ENCODE data around the gene KLF11.
"Not testable (repeated sequence)": the region's sequence is repeated elsewhere in the genome, so short reads cannot be mapped to it uniquely, and the experiment has no call there.

Gene KLF11

DNA sequence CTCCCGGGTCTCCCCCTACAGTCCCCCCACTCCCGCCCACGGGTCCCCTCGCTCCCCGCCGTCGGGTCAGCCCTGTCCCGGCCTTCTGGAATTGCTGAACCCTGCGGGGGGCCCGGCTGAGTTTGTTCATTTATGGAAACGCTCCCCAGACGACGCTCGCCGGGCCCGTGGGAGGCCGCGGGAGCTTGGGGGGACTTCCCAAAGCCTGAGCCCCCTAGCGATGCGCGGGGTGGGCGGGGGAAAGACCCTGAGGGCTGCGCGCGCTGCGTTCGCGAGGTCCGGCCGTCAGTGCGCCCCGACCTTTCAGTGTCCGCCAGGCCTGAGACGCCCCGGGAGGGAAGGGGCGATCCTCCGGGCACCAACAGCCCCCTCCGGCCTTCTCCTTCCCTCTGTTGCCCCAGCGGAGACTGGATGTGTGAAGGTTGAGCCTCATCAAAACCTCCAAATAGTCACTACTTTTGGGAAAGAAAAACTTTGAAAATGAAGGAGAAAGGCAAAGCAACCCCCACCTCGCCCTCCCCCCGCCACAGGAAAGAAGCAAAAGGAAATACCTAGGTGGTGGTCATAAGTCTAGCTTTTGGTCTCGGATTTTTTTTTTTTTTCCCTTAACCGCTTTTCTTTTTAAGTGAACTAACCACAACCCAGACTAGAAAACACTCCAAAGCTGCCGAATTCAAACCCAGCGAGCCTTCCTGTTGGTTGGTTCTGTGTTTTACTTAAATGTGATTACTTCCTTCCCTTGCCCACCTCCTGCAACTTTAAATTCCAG, 37.4 kb downstream of the KLF11 start:
- no peak for DNase-seq (ENCODE audit: low read depth in 1 of 2, low spot score in 1 of 2)

DNA sequence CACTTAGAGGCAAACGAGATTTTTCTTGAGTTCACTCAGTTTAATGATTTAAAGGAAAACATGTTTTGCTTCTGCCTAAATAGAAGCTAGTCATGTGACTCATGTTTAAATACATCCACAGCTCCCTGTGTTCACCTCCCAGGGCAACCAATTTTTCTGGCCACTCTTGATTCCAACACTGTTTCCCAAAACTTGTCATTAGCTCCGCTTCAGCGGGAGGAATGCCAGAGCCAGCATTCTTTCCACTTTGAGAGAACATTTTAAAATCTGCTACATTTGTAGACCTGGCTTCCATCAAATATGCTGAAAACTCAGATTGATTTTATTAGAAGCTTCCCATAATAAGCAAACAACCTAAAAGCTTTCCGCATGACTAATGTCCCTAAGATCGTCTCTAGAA, 39.7 kb downstream of the KLF11 start:
- no peak for DNase-seq (ENCODE audit: low read depth in 1 of 2, low spot score in 1 of 2)

DNA sequence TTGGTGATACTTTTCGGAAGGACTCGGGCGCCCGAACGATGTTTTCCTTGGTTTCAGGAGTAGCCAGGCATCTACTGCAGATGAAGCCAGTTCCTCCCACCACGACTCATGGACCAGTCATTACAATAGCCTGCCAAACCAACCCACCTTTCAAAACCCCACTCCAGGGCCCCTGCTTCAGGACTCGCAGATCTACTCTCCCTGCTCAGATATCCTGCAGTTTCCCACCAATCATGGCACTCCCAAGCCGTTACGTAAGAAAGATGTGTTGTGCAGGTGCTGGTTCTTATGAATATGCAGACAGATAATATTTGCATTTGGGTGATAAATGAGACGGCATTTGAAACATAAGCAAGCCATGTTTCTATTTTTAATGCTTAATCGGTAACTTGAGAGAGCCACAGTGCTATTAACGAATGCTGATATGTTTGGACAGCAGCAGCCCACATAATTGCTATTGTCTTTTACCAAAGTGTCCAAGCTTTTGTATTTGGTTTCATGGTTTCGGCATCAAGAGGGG, 40.4 kb downstream of the KLF11 start:
- no peak for DNase-seq (ENCODE audit: low read depth in 1 of 2, low spot score in 1 of 2)

DNA sequence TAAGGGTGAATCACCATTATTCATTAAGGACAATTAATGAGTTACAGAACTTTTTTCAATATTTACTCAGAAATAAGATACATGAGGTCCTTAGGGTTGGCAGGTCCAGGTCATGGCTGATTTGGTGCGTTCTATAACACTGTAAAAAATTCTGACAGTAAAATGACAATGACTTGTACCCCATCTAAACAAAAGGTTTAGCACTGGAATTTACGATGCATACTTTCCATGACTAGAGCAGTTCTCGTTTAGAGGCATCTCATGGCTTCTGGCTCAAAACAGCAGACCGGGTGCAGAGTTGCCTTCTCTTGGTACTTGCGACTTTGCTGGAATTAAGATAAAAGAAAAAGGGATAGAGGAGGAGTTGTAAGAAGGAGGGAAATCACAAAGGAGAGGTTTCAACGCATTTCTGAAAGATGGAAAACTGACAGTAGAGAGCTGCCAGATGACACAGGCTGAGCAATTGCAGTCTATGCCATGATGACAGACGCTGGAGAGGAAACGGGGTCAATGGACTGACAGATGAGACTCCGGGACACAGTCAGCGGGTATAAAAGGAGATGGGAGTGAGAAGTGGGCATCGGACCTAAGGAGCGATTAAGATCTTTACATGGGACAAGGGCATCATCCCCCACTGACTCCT, 41.0 kb downstream of the KLF11 start:
- DNase-seq (ENCODE audit: low read depth in 1 of 2, low spot score in 1 of 2): no peak

DNA sequence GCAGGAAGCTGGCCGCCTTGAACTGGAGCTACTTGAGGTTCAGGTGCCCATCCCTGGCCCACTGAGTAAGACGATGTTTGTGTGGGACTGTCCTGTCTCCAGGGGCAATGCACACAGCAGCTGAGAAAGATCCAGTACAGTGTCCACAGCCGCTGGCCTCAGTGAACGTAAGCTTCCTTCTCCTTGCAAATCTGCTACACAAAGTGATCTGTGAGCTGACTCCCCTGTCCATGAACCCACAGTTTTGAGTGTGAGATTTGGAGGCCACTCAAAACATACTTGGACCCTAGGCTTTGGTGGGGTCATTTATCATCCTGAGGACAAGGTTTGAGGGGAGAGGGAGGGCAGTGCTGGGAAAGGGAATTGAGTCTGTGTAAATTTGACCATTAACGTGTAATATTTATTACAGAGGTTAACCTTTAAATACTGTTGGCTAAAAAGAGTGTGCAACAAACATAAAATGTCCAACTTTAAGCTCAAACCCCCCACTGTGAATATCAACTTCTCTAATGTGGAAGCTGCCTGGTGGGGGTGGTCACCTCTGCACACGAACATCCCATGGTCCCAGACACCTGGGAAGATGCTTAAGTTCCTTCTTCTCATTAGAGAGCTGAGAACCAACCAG, 41.8 kb downstream of the KLF11 start:
- DNase-seq (ENCODE audit: low read depth in 1 of 2, low spot score in 1 of 2): no peak

DNA sequence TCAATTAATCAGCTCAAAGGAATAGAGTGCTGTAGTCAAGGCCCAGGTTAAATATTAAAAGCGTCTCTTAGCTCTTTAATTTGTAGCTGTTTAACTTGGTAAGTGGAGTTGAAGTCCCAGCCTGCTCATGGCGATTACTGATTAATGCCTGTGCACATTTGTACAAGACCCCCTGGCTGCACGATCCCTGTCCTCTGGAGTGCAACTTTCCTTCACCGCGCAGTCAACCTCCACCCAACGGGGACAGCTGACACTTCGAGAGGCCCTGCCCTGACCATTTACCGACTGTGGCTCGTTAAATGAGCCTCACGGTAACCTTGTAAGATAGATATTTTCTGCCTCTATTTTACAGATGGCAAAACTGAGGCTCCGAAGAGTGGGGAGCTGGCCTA, 42.3 kb downstream of the KLF11 start:
- DNase-seq (ENCODE audit: low read depth in 1 of 2, low spot score in 1 of 2): no peak

DNA sequence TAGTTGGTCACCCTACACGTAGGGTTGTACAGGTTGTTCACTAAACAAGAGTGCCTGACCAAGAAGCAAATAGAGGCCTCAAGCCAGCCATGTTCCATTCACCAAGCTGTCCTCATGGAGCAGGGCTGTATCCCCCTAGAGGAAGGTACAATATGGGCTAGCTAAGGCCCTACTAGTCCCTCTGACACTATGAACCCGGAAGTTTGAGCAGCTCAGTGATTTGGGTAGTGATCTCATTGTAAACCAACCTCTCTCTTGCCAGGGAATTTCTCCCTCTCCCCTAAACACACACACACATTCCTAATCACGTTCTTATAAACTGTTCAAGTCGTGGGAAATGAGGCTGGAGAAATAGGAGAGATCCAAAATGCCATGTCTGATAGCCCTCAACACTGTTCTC, 43.6 kb downstream of the KLF11 start:
- no peak for DNase-seq (ENCODE audit: low read depth in 1 of 2, low spot score in 1 of 2)

DNA sequence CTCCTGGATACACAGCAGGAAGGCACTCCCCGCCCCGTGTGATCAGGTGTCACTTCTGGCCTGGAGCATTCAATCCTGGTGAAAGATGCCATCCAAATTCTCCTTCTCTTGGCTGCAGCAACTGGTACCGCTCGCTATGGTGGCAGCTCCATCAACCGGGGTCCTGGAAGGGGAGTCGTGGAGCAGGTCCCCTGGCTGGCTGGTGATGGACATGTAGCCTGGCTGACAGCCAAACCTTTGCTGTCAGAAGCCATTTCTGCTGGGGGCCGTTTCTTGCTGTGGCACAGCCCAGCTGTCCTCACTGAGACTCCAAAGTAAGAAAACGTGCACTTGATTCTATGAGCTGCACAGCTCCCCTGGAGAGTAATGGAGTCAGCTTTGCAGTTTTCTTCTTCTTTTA, 44.0 kb downstream of the KLF11 start:
- no peak for DNase-seq (ENCODE audit: low read depth in 1 of 2, low spot score in 1 of 2)

DNA sequence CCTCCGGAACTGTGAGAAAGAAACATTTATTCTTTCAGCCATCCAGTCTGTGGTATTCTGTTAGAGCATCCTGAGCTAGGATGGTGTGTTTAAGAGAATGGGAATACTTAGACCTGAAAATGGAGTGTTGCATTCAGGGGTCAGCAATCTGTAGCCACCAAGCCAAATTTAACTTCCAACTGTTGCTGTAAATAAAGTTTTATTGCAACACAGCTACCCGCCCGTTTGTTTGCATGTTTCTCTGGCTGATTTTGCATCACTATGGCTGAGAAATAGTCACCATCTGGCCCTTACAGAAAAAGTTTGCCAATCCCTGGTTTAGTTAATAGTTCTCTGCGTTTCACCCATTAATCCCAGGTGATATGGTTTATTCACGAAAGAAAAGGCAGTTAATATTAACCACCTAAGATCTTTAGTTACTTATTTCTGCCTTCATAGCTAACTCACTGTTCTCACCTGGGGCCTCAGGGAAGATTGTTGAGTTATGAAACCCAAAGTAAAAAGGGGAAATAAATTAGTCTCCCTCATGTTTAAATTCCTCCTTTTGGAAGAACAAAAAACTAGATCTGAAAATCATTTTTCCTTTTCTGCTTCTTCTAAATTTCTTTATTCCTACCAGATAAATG, 46.3 kb downstream of the KLF11 start:
- DNase-seq (ENCODE audit: low read depth in 1 of 2, low spot score in 1 of 2): no peak

DNA sequence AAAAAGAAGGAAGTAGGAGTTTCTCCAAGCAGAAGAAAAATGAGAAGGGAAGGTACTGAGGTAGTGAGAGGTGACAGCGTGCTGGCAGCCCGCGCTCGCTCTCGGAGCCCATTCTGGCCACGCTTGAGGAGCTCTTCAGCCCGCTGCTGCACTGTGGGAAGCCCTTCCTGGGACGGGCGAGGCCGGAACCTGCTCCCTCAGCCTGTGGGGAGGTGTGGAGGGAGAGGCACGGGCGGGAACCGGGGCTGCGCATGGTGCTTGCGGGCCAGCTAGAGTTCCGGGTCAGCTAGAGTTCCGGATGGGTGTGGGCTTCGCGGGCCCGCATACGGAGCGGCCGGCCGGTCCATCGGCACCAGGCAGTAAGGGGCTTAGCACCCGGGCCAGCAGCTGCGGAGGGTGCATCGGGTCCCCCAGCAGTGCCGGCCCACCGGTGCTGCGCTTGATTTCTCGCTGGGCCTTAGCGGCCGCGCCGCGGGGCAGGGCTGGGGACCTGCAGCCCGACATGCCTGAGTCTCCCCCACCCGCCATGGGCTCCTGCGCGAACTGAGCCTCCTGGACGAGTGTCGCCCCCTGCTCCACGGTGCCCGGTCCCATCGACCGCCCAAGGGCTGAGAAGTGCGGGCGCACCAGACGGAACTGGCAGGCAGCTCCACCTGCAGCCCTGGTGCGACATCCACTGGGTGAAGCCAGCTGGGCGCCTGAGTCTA, 48.0 kb downstream of the KLF11 start:
- no peak for DNase-seq (ENCODE audit: low read depth in 1 of 2, low spot score in 1 of 2)

DNA sequence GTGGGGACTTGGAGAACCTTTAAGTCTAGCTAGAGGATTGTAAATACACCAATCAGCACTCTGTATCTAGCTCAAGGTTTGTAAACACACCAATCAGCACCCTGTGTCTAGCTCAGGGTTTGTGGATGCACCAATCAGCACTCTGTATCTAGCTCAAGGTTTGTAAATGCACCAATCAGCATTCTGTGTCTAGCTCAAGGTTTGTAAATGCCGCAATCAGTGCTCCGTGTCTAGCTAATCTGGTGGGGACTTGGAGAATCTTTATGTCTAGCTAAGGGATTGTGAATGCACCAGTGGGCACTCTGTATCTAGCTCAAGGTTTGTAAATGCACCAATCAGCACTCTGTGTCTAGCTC, 48.5 kb downstream of the KLF11 start:
- DNase-seq (ENCODE audit: low read depth in 1 of 2, low spot score in 1 of 2): not testable (repeated sequence)

DNA sequence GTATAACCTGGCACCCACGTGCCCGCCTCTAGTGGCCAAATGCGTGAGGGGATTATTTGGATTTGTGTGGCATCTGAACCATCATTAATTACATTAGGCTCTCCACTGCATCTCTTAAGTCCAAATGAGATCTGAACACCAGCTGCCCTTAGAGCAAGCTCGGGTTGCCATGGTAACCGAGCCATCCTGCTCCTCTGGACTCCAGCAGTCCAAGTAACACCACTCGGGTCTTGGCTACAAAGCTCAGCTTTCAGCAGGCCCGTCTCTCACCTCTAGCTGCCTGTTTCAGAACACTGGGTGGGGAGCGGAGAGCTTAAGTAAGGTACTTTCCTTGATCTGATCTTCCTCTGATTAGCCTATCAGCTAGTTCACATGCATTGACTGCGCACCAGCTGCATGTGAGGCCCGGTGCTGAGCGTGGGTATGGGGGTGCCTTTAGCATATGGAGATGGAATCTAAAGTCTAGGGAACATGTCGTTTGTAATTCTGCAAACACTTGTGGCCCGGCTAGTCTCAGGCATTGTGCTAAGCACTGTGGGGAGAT, 51.0 kb downstream of the KLF11 start:
- DNase-seq (ENCODE audit: low read depth in 1 of 2, low spot score in 1 of 2): no peak

DNA sequence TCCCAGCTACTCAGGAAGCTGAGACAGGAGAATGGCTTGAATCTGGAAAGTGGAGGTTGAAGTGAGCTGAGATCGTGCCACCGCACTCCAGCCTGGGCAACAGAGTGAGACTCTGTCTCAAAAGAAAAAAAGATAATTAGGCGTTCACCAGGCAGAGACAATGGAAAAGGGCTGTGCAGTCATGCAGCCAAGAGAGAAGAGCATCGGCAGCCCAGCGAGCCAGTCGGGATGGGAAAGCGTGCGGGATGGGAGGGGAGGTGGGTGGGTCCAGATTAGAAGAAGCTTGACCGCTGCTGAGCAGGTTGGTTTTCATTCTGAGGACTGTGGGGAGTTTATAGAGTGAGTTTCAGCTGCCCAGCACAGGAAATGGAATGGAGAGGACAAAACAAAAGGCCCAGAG, 51.8 kb downstream of the KLF11 start:
- no peak for DNase-seq (ENCODE audit: low read depth in 1 of 2, low spot score in 1 of 2)

DNA sequence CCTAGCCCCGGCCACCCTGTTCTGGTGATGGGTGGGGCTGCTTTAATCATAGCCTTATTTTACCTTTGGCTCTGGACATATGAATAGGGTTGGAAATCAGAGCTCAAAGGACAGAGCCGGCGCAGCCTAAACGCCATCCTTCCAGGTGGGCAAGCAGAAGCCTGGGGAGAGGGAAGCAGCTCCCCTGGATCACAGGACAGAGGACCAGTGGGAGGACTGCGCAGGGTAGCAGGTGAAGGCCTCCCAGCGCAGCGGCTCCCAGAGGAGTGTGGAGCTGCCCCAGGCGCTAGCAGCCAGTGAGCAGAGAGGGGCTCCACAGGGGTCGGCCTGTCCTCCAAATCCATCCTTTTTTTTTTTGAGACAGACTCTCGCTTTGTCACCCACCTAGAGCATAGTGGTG, 53.3 kb downstream of the KLF11 start:
- DNase-seq (ENCODE audit: low read depth in 1 of 2, low spot score in 1 of 2): no peak

DNA sequence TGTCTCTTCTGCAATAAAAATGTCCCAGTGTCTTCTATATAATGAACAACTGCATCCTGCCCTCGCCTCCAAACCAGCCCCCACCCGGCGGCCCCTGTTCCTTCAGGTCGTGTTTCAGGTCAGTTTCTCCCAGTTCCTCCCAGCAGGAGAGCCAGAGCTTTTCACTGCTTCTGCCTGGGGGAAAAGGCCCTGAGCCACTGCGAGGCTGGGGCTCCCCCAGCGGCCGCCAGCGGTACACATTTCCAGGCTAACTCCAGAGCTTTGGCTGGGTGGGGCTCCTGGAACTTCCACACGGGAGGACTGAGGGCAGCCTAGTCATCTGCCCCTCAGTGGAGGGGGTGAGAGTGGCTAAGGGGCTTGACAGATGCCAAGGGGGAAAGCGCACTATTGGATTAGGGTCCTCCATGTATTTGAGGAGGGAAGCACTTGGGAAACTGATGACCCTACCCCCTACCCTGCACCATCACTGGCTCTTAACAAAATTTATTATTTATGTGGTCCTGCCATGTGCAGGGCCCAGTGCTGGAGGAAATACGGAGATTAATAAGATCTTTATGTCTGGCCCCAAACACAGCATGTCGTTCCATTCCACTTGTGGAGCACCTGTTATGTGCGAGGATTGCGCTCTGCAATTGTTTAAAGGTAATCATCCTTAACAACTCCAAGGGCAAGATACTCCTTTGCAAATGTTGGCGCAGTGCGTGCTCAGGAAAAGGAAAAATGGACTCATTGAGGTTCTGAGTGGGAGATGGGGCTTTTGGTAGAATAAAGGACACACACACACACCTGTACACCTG, 54.2 kb downstream of the KLF11 start:
- no peak for DNase-seq (ENCODE audit: low read depth in 1 of 2, low spot score in 1 of 2)

DNA sequence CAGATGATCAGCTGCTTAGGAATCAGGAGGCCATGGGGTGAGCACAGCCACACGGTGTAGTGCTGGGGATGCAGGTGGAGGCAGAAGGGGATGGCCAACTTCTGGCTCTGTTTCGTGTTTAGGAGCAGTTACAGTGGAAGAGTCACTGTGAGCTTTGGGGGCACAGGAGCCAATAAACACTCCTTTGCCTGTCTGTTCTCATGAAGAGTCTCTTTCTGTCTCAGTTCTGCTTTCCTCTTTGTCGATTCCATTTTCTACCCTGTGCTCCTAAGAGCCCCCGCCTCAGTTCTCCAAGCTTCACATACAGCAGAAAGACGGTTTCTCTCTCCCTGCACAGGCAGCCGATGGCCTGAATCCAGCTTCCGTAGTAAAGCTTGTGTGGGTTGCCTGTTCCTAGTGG, 58.1 kb downstream of the KLF11 start:
- DNase-seq (ENCODE audit: low read depth in 1 of 2, low spot score in 1 of 2): no peak

DNA sequence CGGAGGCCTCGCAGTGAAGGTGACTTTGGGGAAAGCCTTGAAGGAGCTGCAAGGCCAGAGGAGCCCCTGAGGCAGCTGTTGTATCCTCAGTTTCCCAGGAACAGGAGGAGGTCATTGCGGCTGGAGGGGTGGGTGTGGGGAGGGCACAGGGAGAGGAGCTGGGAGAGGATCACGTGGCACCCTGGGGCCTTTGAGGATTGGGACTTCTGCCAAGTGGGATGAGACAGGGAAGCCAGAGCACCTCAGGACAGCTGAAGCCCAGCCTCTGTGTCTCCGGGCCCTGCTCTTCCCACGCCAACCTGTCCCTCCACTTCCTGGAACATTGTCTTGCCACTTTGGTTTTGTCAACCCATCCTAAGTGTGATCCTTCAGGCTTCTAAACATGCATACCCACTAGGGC, 59.8 kb downstream of the KLF11 start:
- DNase-seq (ENCODE audit: low read depth in 1 of 2, low spot score in 1 of 2): no peak

Data from activated T-helper 1 cell treated with anti-CD3 and anti-CD28 coated beads, Interleukin-2, amount 50 U/mL, for 16 hours (primary cell).